Measurements from ENCODE around the gene PCDHA1. TPM values are rescaled to one million over a fixed set of nuclear protein-coding genes. Genes with fewer than 3 reads are reported as not detected.
A peak's percentile ranks its signal among the peaks of the same experiment; 100 is the strongest.

PCDHA1 gene
- polyA plus RNA-seq, 4 donors = 0.05 to 0.12 (median 0.07) TPM; not detected in 1

- DNase-seq (ENCODE audit: low read depth in 4 of 4, low spot score in 2 of 4) = no peak
These were observed 246.7 kb downstream of the PCDHA1 start for GRCh38 chr5:141032626-141033025.

DNA sequence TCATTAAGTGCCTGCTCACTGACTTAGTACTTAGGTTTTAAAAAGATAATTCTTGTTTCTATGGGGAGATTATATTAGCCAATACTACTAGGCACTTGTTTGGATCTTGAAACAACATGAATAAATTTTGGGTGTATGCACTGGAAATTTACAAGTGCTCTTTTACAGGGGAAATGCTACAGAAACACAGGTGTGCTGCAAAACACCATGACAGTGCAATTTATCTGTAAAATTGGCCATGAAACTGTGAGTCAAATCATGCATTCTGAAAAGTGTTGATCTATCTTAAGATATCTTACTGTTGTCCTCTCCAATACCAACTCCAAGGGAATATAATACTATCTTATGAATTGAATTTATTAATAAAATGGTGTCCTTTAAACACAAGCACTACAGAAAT, 253.1 kb downstream of the PCDHA1 start:
- no peak for DNase-seq (ENCODE audit: low read depth in 4 of 4, low spot score in 2 of 4)

GRCh38 chr5:141039517-141039916, 253.6 kb downstream of the PCDHA1 start:
- DNase-seq (ENCODE audit: low read depth in 4 of 4, low spot score in 2 of 4) = no peak

DNA sequence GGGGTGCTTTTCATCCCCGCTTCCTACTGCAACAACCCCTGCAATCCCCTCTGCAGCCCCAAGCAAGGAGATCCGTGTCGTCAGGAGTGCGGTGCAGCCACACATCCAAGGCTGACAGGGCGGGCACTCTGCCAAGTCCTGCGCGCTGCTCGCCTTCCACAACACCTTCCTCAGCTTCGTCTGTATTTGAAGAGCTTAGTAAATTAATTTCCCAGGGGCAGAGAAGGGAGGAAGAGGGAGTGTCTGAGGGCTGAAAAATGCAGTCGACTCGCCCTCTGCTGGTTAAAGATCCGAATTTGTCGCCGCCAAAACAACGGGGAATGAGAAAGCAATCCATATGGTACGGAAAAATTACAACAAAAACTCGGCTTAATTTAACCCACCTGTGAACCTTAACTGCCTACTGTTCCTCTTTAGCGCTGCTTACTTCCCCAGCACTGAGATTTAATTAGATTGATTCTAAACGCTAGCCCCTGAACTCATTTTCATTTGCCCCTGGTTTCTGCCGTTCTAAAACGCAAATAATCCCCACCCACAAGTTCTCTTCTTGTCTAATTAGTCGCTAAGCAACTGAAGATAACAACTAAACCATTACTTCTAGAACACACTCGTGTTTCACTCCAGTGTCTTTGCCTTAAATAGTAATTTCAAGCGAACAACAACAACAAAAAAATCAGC, 254.3 kb downstream of the PCDHA1 start:
- no peak for DNase-seq (ENCODE audit: low read depth in 4 of 4, low spot score in 2 of 4)

DNA sequence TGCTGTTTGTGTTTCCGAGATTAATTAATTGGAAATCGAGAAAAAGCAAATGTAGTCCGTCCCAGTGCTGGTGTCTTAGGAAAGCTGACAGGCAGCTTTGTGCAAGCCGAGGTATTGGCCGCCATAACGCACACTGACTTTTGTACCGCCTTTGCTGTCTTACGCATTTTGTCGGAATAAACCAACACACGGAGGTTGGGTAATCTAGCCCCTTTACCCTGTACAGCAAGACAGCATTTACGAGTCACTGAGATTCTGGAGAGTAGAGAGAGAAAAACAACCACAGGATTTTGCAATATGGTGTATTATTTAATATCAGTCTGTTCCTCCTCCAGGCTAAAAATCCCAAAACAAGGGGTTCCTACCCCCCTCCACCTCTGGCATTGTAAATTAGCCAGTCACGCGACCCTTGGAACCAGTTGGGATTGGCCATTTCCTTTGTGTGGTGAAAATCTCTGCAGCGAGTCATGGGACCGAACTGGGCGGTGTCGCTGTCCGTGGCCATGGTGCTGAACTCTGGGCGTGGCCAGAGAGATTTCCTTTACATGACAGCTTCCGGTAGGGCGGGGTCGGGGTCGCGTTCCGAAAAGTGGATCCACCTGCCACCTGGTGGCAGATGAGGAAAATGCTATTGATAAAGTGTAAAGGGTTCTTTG, 255.0 kb downstream of the PCDHA1 start:
- DNase-seq (ENCODE audit: low read depth in 4 of 4, low spot score in 2 of 4) = peak; percentile 56 to 78 (median 75)

DNA sequence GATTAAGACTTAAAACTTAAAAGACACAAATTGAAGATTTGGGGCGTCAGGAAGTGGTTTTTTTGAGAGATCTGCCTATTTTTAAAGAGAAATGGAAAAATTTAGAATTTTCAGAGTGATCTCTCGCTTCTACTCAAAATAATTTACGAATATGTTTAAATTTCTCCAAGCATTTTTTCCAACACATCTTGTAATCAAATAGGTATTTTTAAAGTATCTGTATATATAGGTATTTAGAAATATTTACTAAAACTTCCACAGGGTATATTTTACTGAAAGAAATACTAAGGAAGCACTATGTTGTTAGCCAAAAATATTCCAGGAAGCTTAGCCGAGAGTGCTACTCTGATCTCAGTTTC, 255.5 kb downstream of the PCDHA1 start:
- DNase-seq (ENCODE audit: low read depth in 4 of 4, low spot score in 2 of 4) = no peak

DNA sequence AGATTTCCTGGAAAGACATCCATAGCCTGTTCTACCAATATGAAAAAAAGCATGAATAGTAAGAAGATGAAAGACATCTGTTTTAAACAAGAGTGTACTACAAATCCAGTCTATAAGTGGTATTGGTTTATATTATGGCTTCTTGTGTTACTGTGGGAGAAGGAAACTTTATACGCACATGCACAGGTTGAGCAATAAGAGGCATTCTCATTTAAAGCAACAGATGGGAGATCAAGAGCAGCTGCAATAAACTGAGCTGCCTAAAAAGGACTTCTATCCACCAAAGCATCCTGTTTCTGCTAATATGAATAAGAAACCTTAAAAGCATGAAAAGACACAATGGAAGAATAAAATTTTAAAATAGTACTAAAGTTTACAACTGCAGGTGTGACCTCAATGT, 256.6 kb downstream of the PCDHA1 start:
- DNase-seq (ENCODE audit: low read depth in 4 of 4, low spot score in 2 of 4) = no peak

- DNase-seq (ENCODE audit: low read depth in 4 of 4, low spot score in 2 of 4) = peak in 1 of 4 donors; percentile 3
These were observed 264.9 kb downstream of the PCDHA1 start, which contains the start of gene PCDHB1 for GRCh38 chr5:141050622-141051520. Gene PCDHB1 (plus strand): TSS chr5:141051374. CDS start chr5:141051471, 97 bp downstream.

DNA sequence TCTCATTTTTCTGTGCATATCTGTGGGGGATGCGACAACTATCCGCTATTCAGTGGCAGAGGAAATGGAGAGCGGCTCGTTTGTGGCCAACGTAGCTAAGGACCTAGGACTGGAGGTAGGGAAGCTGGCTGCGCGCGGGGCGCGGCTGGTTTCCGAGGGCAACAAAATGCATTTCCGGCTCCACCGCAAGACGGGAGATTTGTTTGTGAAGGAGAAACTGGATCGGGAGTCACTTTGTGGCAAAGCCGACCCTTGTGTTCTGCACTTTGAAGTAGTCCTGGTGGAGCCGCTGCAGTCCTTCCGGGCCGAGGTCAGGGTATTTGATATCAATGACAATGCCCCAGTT, 265.6 kb downstream of the PCDHA1 start:
- no peak for DNase-seq (ENCODE audit: low read depth in 4 of 4, low spot score in 2 of 4)

Other genes starting within 250 kb of the PCDHA1 start
- 10 to 100 TPM in 2 of 4 donors, 1 to 10 TPM in 2; 8.9 to 10.5 (median 10.1) TPM for gene EIF4EBP3, start 238.5 kb upstream of the PCDHA1 start, polyA plus RNA-seq (ENCODE audit: insufficient read length in 4 of 4)
- gene SRA1, start 228.7 kb upstream of the PCDHA1 start, polyA plus RNA-seq (ENCODE audit: insufficient read length in 4 of 4) = 10 to 100 TPM; 22.3 to 31.8 (median 26.9) TPM
- 10 to 100 TPM; 28.4 to 65.8 (median 41.3) TPM for gene APBB3, start 221.5 kb upstream of the PCDHA1 start, polyA plus RNA-seq (ENCODE audit: insufficient read length in 4 of 4)
- gene SLC35A4, start 221.3 kb upstream of the PCDHA1 start, polyA plus RNA-seq (ENCODE audit: insufficient read length in 4 of 4) = 10 to 100 TPM; 74.5 to 85.7 (median 81.2) TPM
- 10 to 100 TPM in 2 of 4 donors, 1 to 10 TPM in 2; 6.0 to 11.7 (median 9.5) TPM for gene CD14, start 153.0 kb upstream of the PCDHA1 start, polyA plus RNA-seq (ENCODE audit: insufficient read length in 4 of 4)
- gene TMCO6, start 146.7 kb upstream of the PCDHA1 start, polyA plus RNA-seq (ENCODE audit: insufficient read length in 4 of 4) = 10 to 100 TPM; 12.5 to 23.1 (median 18.2) TPM
- gene NDUFA2, start 138.5 kb upstream of the PCDHA1 start, polyA plus RNA-seq (ENCODE audit: insufficient read length in 4 of 4) = 100 to 1,000 TPM in 1 of 4 donors, 10 to 100 TPM in 3; 76.4 to 116 (median 84.2) TPM
- 100 to 1,000 TPM; 149 to 185 (median 162) TPM for gene IK, start 138.3 kb upstream of the PCDHA1 start, polyA plus RNA-seq (ENCODE audit: insufficient read length in 4 of 4)
- gene WDR55, start 121.2 kb upstream of the PCDHA1 start, polyA plus RNA-seq (ENCODE audit: insufficient read length in 4 of 4) = 10 to 100 TPM; 12.5 to 21.3 (median 16.9) TPM
- under 1 TPM in 2 of 4 donors, not detected in 2; 0.21 to 0.77 TPM for gene DND1, start 112.6 kb upstream of the PCDHA1 start, polyA plus RNA-seq (ENCODE audit: insufficient read length in 4 of 4)
- 10 to 100 TPM; 63.2 to 86.8 (median 73.3) TPM for gene HARS1, start 94.8 kb upstream of the PCDHA1 start, polyA plus RNA-seq (ENCODE audit: insufficient read length in 4 of 4)
- gene HARS2, start 94.7 kb upstream of the PCDHA1 start, polyA plus RNA-seq (ENCODE audit: insufficient read length in 4 of 4) = 10 to 100 TPM; 37.4 to 60.3 (median 49.2) TPM
- 100 to 1,000 TPM in 3 of 4 donors, 10 to 100 TPM in 1; 99.1 to 164 (median 111) TPM for gene ZMAT2, start 85.7 kb upstream of the PCDHA1 start, polyA plus RNA-seq (ENCODE audit: insufficient read length in 4 of 4)
- gene PCDHA2, start 8.7 kb downstream of the PCDHA1 start, polyA plus RNA-seq (ENCODE audit: insufficient read length in 4 of 4) = under 1 TPM; 0.13 to 0.46 (median 0.19) TPM
- under 1 TPM; 0.21 to 0.64 (median 0.38) TPM for gene PCDHA3, start 14.9 kb downstream of the PCDHA1 start, polyA plus RNA-seq (ENCODE audit: insufficient read length in 4 of 4)
- 1 to 10 TPM in 2 of 4 donors, under 1 TPM in 2; 0.49 to 1.7 (median 0.91) TPM for gene PCDHA4, start 20.9 kb downstream of the PCDHA1 start, polyA plus RNA-seq (ENCODE audit: insufficient read length in 4 of 4)
- gene PCDHA5, start 35.5 kb downstream of the PCDHA1 start, polyA plus RNA-seq (ENCODE audit: insufficient read length in 4 of 4) = under 1 TPM; 0.05 to 0.24 (median 0.14) TPM
- under 1 TPM; 0.35 to 0.75 (median 0.49) TPM for gene PCDHA6, start 41.8 kb downstream of the PCDHA1 start, polyA plus RNA-seq (ENCODE audit: insufficient read length in 4 of 4)
- under 1 TPM; 0.22 to 0.44 (median 0.34) TPM for gene PCDHA7, start 48.1 kb downstream of the PCDHA1 start, polyA plus RNA-seq (ENCODE audit: insufficient read length in 4 of 4)
- gene PCDHA8, start 55.0 kb downstream of the PCDHA1 start, polyA plus RNA-seq (ENCODE audit: insufficient read length in 4 of 4) = under 1 TPM in 3 of 4 donors, not detected in 1; 0.03 to 0.05 (median 0.05) TPM
- gene PCDHA9, start 62.2 kb downstream of the PCDHA1 start, polyA plus RNA-seq (ENCODE audit: insufficient read length in 4 of 4) = under 1 TPM in 3 of 4 donors, not detected in 1; 0.03 to 0.12 (median 0.05) TPM
- 1 to 10 TPM in 1 of 4 donors, under 1 TPM in 3; 0.13 to 1.1 (median 0.75) TPM for gene PCDHA10, start 69.8 kb downstream of the PCDHA1 start, polyA plus RNA-seq (ENCODE audit: insufficient read length in 4 of 4)
- under 1 TPM; 0.21 to 0.54 (median 0.36) TPM for gene PCDHA11, start 82.8 kb downstream of the PCDHA1 start, polyA plus RNA-seq (ENCODE audit: insufficient read length in 4 of 4)
- gene PCDHA12, start 89.2 kb downstream of the PCDHA1 start, polyA plus RNA-seq (ENCODE audit: insufficient read length in 4 of 4) = under 1 TPM in 3 of 4 donors, not detected in 1; 0.07 to 0.14 (median 0.11) TPM
- gene PCDHA13, start 96.0 kb downstream of the PCDHA1 start, polyA plus RNA-seq (ENCODE audit: insufficient read length in 4 of 4) = under 1 TPM in 3 of 4 donors, not detected in 1; 0.03 to 0.07 (median 0.05) TPM
- gene PCDHAC1, start 140.2 kb downstream of the PCDHA1 start, polyA plus RNA-seq (ENCODE audit: insufficient read length in 4 of 4) = under 1 TPM; 0.03 to 0.17 (median 0.08) TPM
- under 1 TPM; 0.49 to 0.69 (median 0.62) TPM for gene PCDHAC2, start 180.3 kb downstream of the PCDHA1 start, polyA plus RNA-seq (ENCODE audit: insufficient read length in 4 of 4)

Data from left renal cortex interstitium (tissue), 4 donors.